Right atrium auricular region (tissue), 2 donors: ENCODE data around the gene ARL4C. TPM values are rescaled to one million over a fixed set of nuclear protein-coding genes. Genes with fewer than 3 reads are reported as not detected.
A peak's percentile ranks its signal among the peaks of the same experiment; 100 is the strongest.

Experiments used
- DNase-seq: peaks from one replicate; pipeline ENCODE4 v3.0.0-alpha.2; 2019; ENCODE audit warnings: low spot score
- H3K27ac ChIP-seq, 2 donors: fragments of 200-600 bp; sonication (generic); 1 replicate in 1 of 2; 2 replicates in 1 of 2; pipeline ENCODE4 v1.5.1; 2016 to 2019
- H3K27me3 ChIP-seq, 2 donors: fragments of 200-600 bp; sonication (generic); one replicate each; pipeline versions ENCODE4 v1.5.1 to v1.6.0; 2017 to 2019
- H3K36me3 ChIP-seq: fragments of 200-600 bp; sonication (generic); one replicate; pipeline ENCODE4 v1.5.1; 2016
- H3K4me1 ChIP-seq, 2 donors: fragments of 200-600 bp; sonication (generic); one replicate each; pipeline versions ENCODE4 v1.5.1 to v1.6.0; 2017 to 2019
- H3K4me3 ChIP-seq, 2 donors: fragments of 200-600 bp; sonication (generic); 1 replicate in 1 of 2; 2 replicates in 1 of 2; pipeline ENCODE4 v1.5.1; 2017 to 2019; ENCODE audit warnings: mild to moderate bottlenecking in 1 of 2, moderate library complexity in 1 of 2
- H3K9me3 ChIP-seq, 2 donors: fragments of 200-600 bp; sonication (generic); one replicate each; pipeline ENCODE4 v1.5.1; 2019
- CTCF ChIP-seq, 2 donors: fragments of 200-600 bp; sonication (generic); IDR thresholded peaks; one replicate each; pipeline ENCODE4 v1.5.1; 2019; ENCODE audit warnings: antibody characterized with exemption in 2 of 2
- total RNA-seq, 2 donors: library from RNA; depleted of rRNA; stranded (reverse); fragments of >200 nt; gene quantifications; one replicate each; pipeline ENCODE4 v1.1.0, GENCODE V29; 2016

The ARL4C gene, protein sequence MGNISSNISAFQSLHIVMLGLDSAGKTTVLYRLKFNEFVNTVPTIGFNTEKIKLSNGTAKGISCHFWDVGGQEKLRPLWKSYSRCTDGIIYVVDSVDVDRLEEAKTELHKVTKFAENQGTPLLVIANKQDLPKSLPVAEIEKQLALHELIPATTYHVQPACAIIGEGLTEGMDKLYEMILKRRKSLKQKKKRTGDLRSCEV
- 1 to 10 TPM; 3.1 to 3.4 TPM for total RNA-seq

GRCh38 chr2:234496835-234497593, at the start of gene ARL4C:
TSS of gene ARL4C (minus strand) at chr2:234497081. CDS start at chr2:234496586, 495 bp downstream.
- Histone ChIP-seq H3K27ac (peak within 1 kb of the TSS; percentile 78 to 86), H3K27me3 (no peaks in the 10 kb centered on the region), H3K4me1 (peaks cover 0 to 22% of the 10 kb centered on the region in 2 donors), H3K9me3 (no peaks in the 10 kb centered on the region), H3K4me3 (peak within 1 kb of the TSS; percentile 53 to 69), H3K36me3 (no peaks in the 10 kb centered on the region)
- DNase-seq: no peak
- TF ChIP-seq CTCF (IDR thresholded peaks at IDR 0.05): peak in 1 of 2 donors; percentile 16

- Histone ChIP-seq H3K4me3 (no peak overlapping the region), H3K36me3 (no peaks in the 10 kb centered on the region), H3K9me3 (no peaks in the 10 kb centered on the region), H3K4me1 (peaks cover 0 to 6% of the 10 kb centered on the region in 2 donors), H3K27me3 (no peaks in the 10 kb centered on the region), H3K27ac (no peak overlapping the region)
- DNase-seq: peak; percentile 63
- TF ChIP-seq CTCF (IDR thresholded peaks at IDR 0.05): peak; percentile 83 to 93
These were observed 48.1 kb upstream of the ARL4C start for GRCh38 chr2:234544659-234545611.

GRCh38 chr2:234542742-234543141, 45.9 kb upstream of the ARL4C start:
- TF ChIP-seq CTCF (IDR thresholded peaks at IDR 0.05): no peak
- DNase-seq: no peak
- Histone ChIP-seq H3K4me3 (no peak overlapping the region), H3K36me3 (no peaks in the 10 kb centered on the region), H3K4me1 (peaks cover 0 to 6% of the 10 kb centered on the region in 2 donors), H3K27me3 (no peaks in the 10 kb centered on the region), H3K27ac (no peak overlapping the region), H3K9me3 (peaks cover 0 to 6% of the 10 kb centered on the region in 2 donors)

- Histone ChIP-seq H3K27me3 (no peaks in the 10 kb centered on the region), H3K4me1 (no peaks in the 10 kb centered on the region), H3K9me3 (peaks cover 0 to 6% of the 10 kb centered on the region in 2 donors), H3K27ac (no peak overlapping the region), H3K36me3 (no peaks in the 10 kb centered on the region), H3K4me3 (no peak overlapping the region)
- no peak for DNase-seq
- TF ChIP-seq CTCF (IDR thresholded peaks at IDR 0.05): no peak
These were observed 41.0 kb upstream of the ARL4C start for GRCh38 chr2:234537929-234538328.

DNA sequence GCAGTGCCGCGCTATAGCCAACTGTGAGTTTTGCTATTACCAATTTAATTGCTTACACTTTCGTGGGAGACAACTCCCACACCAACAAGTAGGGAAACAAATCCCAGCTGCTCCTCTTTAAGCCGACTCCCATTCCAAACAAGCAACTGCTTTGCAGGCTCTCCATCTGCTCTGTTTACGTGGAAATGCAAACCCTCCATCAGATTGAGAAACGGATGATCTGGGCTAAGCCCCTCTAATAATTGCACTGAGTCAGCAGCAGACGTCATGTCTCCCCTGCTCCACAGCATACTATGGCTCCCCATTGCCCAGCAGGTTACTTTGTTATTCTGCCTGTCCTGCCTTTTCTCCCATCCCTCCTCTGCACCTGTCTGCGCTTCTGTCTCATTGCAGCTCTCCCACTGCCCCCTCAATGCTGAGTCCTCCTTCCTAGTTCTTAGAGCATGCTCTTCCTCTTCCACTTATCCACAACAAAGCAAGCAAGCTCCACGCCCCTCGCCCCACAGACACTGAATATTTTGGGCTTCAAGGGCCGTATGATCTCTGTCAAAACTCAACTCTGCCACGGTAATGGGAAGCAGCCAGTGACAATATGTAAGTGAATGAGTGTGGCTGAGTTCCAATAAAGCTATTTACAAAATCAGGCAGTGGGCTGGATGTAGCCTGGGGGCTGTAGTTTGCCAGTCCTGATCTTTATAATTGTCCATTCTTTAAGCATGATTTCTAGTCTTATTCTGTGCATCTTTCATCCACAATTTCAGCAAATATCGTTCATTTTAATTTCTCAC, 39.5 kb upstream of the ARL4C start:
- Histone ChIP-seq H3K36me3 (no peaks in the 10 kb centered on the region), H3K27me3 (no peaks in the 10 kb centered on the region), H3K27ac (no peak overlapping the region), H3K4me1 (no peaks in the 10 kb centered on the region), H3K4me3 (no peak overlapping the region), H3K9me3 (peaks cover 0 to 6% of the 10 kb centered on the region in 2 donors)
- TF ChIP-seq CTCF (IDR thresholded peaks at IDR 0.05): no peak
- DNase-seq: no peak
